Gastroesophageal sphincter (tissue), 4 donors: Measurements from ENCODE around the gene IPO13. TPM values are rescaled to one million over a fixed set of nuclear protein-coding genes. Genes with fewer than 3 reads are reported as not detected.

Source experiments
- ATAC-seq: fragments of 150-250 bp; one replicate; pipeline ENCODE4 v1.9.1; 2016; ENCODE audit warnings: mild to moderate bottlenecking, moderate library complexity
- H3K27ac ChIP-seq, 4 donors: fragments of 200-600 bp; sonication (generic) in 3 of 4; 1 replicate in 3 of 4; 2 replicates in 1 of 4; pipeline ENCODE4 v1.5.1; 2016 to 2019
- H3K27me3 ChIP-seq: fragments of 200-600 bp; sonication (generic); one replicate; pipeline ENCODE4 v1.5.1; 2019
- H3K36me3 ChIP-seq, 2 donors: fragments of 200-600 bp; sonication (generic); one replicate each; pipeline ENCODE4 v1.5.1; 2019; ENCODE audit warnings: control low read depth in 1 of 2
- H3K4me1 ChIP-seq, 3 donors: fragments of 200-600 bp; sonication (generic); 1 replicate in 2 of 3; 2 replicates in 1 of 3; pipeline ENCODE4 v1.5.1; 2016 to 2019; ENCODE audit warnings: control low read depth in 2 of 3
- H3K4me3 ChIP-seq, 2 donors: fragments of 200-600 bp; sonication (generic); one replicate each; pipeline ENCODE4 v1.5.1; 2019; ENCODE audit warnings: mild to moderate bottlenecking in 1 of 2, moderate library complexity in 1 of 2
- H3K9me3 ChIP-seq, 3 donors: fragments of 200-600 bp; sonication (generic); one replicate each; pipeline ENCODE4 v1.5.1; 2017 to 2019; ENCODE audit warnings: control low read depth in 2 of 3
- EP300 ChIP-seq: sonication (generic); formaldehyde crosslinking; IDR thresholded peaks from one replicate; pipeline ENCODE4 v1.6.1; 2017; ENCODE audit warnings: antibody characterized with exemption, mild to moderate bottlenecking
- POLR2A ChIP-seq, 2 donors: fragments of 450-650 bp; IDR thresholded peaks; one replicate each; pipeline ENCODE4 v1.6.1; 2017; ENCODE audit warnings: antibody characterized with exemption in 2 of 2, mild to moderate bottlenecking in 2 of 2, moderate library complexity in 1 of 2
- POLR2AphosphoS5 ChIP-seq: sonication (generic); formaldehyde crosslinking; IDR thresholded peaks from one replicate; pipeline ENCODE4 v1.6.1; 2017; ENCODE audit warnings: antibody characterized with exemption
- WGBS, 2 donors: methylation state at CpG; one replicate each; pipeline ENCODE4 v1.1.5; 2018; ENCODE audit warnings: low coverage in 1 of 2; 5-methylcytosine and 5-hydroxymethylcytosine counted together
- total RNA-seq, 4 donors: library from RNA; depleted of rRNA; stranded (reverse); fragments of >200 nt; gene quantifications; one replicate each; pipeline ENCODE4 v1.1.0, GENCODE V29; 2016
- TF ChIP-seq, protein P1 (sequence below), 4 experiments: fragments of 200-600 bp in 2 of 4; fragments of 450-650 bp in 2 of 4; sonication (generic) in 1 of 4; IDR thresholded peaks; one replicate each; pipeline ENCODE4 v1.5.1; 2017 to 2019; ENCODE audit warnings: antibody characterized with exemption in 4 of 4, mild to moderate bottlenecking in 2 of 4, moderate library complexity in 2 of 4

The IPO13 gene
- total RNA-seq, 4 donors from 2014 or later = 21.8 to 44.5 (median 24.2) TPM

DNA sequence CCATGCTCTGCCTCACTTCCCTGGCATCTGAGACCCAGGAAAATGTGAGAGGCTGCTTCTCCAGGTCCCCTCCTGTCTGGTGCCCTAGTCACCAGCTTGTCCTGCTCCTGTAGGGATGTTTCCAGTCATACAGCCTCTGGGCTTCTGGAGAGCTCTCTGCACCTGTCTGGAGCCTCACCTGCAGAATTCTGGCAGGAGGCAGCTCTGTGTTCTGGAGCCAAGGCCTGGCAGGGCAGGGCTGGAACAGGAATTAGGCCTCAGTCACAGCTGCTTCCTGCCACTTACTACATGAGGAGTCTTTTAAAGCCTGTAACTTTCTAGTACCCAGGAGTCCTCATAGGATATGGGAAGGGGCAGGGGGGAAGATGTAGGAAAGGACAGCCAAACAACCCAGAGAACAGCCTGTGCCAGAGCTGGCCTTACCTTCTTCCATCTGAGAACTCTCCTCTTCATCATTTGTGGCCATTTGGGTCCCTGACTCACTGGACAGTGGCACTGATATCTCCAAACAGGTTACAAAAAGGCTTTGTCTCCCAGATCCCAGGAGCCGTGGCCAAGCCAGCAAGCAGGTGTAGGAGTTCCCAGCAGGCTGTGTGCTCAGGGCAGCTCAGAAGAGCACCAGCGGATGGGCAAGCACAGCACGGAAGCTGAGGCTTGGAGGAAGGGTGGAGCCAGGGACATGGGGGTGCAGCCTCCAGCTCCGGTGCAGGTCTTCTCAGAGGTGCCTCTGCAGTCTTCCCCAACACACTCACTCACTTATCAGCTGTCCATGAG lies 44.5 kb upstream of the IPO13 start:
- TF ChIP-seq POLR2AphosphoS5 = no peak
- TF ChIP-seq POLR2A (IDR thresholded peaks at IDR 0.05) = no peak
- TF ChIP-seq EP300 = no peak
- TF ChIP-seq, protein P1, sequence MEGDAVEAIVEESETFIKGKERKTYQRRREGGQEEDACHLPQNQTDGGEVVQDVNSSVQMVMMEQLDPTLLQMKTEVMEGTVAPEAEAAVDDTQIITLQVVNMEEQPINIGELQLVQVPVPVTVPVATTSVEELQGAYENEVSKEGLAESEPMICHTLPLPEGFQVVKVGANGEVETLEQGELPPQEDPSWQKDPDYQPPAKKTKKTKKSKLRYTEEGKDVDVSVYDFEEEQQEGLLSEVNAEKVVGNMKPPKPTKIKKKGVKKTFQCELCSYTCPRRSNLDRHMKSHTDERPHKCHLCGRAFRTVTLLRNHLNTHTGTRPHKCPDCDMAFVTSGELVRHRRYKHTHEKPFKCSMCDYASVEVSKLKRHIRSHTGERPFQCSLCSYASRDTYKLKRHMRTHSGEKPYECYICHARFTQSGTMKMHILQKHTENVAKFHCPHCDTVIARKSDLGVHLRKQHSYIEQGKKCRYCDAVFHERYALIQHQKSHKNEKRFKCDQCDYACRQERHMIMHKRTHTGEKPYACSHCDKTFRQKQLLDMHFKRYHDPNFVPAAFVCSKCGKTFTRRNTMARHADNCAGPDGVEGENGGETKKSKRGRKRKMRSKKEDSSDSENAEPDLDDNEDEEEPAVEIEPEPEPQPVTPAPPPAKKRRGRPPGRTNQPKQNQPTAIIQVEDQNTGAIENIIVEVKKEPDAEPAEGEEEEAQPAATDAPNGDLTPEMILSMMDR (IDR thresholded peaks at IDR 0.05) = no peak
- Histone ChIP-seq H3K27ac (no peak overlapping the region), H3K36me3 (peaks cover 0 to 72% of the 10 kb centered on the region in 2 donors), H3K9me3 (no peaks in the 10 kb centered on the region), H3K27me3 (no peaks in the 10 kb centered on the region), H3K4me3 (no peak overlapping the region), H3K4me1 (no peaks in the 10 kb centered on the region)
- WGBS, 2 donors = 100% methylated on average over 3 of the region's 4 CpGs; no CpG with 5 or more reads in 1 of the 2 donors
- ATAC-seq = no peak

DNA sequence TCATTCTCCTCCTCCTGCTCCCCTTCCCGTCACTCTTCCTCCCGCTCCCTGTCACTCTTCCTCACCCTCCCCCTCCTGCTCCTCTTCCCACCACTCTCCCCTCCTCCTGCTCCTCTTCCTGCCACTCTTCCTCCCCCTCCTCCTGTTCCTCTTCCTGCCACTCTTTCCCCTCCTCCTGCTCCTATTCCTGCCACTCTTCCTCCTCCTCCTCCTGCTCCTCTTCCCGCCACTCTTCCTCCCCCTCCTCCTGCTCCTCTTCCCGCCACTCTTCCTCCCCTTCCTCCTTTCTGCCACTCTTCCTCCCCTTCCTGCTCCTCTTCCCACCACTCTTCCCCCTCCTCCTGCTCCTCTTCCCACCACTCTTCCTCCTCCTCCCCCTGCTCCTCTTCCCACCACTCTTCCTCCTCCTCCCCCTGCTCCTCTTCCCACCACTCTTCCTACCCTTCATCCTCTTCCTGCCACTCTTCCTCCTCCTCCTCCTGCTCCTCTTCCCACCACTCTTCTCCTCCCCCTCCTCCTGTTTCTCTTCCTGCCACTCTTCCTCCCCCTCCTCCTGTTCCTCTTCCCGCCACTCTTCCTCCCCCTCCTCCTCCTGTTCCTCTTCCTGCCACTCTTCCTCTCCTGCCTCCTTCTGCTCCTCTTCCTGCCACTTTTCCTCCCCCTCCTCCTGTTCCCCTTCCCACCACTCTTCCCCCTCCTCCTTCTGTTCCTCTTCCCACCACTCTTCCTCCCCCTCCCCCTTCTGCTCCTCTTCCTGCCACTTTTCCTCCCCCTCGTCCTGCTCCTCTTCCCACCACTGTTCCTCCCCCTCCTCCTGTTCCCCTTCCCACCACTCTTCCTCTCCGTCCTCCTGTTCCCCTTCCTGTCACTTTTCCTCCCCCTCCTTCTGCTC lies 41.8 kb upstream of the IPO13 start:
- Histone ChIP-seq H3K4me3 (no peak overlapping the region), H3K4me1 (no peaks in the 10 kb centered on the region), H3K27me3 (no peaks in the 10 kb centered on the region), H3K36me3 (peaks cover 0 to 62% of the 10 kb centered on the region in 2 donors), H3K9me3 (no peaks in the 10 kb centered on the region), H3K27ac (no peak overlapping the region)
- TF ChIP-seq POLR2A (IDR thresholded peaks at IDR 0.05) = no peak
- WGBS, 2 donors = 50 to 59% methylated on average over 3 to 7 of the region's 7 CpGs
- ATAC-seq = no peak

DNA sequence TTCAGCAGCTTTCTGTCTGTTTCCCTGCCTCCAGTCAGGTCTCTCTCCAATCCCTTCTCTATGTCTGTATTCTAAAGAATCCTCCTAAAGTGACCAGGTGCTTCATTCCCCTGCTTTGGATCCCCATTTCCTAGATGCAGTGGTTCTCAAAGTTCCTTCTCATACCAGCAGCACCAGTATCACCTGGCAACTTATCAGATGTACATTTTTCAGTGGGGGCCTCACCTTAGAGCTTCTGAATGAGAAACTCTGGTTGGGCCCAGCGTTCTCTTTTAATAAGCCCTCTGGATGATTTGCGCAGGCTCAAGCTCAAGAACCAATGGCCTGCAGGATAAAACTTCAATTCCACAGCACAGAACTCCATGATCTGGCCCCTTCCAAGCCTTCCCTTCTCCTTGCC lies 38.5 kb upstream of the IPO13 start:
- 80 to 100% methylated on average over 1 to 2 of the region's 2 CpGs for WGBS, 2 donors
- Histone ChIP-seq H3K27me3 (no peaks in the 10 kb centered on the region), H3K36me3 (peaks cover 0 to 42% of the 10 kb centered on the region in 2 donors), H3K4me1 (peaks cover 0 to 14% (median 5%) of the 10 kb centered on the region in 3 donors), H3K4me3 (no peak overlapping the region), H3K9me3 (no peaks in the 10 kb centered on the region), H3K27ac (no peak overlapping the region)
- TF ChIP-seq, protein P1 (IDR thresholded peaks at IDR 0.05) = no peak
- no peak for ATAC-seq

DNA sequence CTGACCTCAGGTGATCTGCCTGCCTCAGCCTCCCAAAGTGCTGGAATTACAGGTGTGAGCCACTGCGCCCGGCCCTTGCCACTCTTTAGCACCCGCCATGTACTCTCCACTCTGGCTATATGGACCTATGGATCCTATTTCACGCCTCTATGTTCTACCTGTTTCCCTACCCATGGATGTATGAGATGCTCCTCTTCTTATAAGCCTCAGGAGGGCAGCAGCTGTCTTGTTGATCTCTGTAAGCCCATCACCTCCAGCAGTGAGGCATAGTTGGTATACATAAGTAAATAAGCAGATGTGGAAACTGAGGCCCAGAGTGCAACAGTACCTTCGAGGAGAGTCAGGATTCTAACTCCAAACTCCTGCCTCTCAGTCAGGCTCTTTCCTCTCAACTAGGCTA lies 37.9 kb upstream of the IPO13 start:
- TF ChIP-seq POLR2A (IDR thresholded peaks at IDR 0.05) = no peak
- TF ChIP-seq EP300 = no peak
- TF ChIP-seq, protein P1 (IDR thresholded peaks at IDR 0.05) = no peak
- Histone ChIP-seq H3K4me1 (peaks cover 0 to 14% (median 6%) of the 10 kb centered on the region in 3 donors), H3K27ac (no peak overlapping the region), H3K36me3 (peaks cover 0 to 41% of the 10 kb centered on the region in 2 donors), H3K27me3 (no peaks in the 10 kb centered on the region), H3K9me3 (no peaks in the 10 kb centered on the region), H3K4me3 (no peak overlapping the region)
- 80 to 98% methylated on average over 1 to 5 of the region's 5 CpGs for WGBS, 2 donors
- no peak for ATAC-seq

DNA sequence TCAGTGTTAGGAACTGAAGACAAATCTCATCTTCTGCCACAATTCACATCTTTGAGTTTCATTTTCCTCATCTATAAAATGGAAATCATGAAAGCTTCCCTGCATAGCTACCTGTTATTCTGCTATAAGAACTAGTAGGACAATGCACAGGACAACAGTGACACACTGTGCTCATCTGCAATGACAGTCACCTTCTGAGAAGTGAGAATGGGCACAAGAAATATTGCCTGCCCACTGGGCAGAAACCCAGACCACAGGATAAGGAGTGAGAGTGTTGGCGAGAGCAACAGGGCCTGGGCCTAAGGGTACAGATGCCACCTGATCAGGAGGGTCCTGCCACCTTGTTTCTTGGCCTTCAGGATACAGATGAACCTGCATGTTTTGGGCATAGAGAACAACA lies 36.4 kb upstream of the IPO13 start:
- Histone ChIP-seq H3K4me3 (no peak overlapping the region), H3K27ac (no peak overlapping the region), H3K9me3 (no peaks in the 10 kb centered on the region), H3K4me1 (peaks cover 0 to 14% (median 6%) of the 10 kb centered on the region in 3 donors), H3K27me3 (no peaks in the 10 kb centered on the region), H3K36me3 (peaks cover 0 to 41% of the 10 kb centered on the region in 2 donors)
- TF ChIP-seq, protein P1 (IDR thresholded peaks at IDR 0.05) = no peak
- no peak for TF ChIP-seq POLR2A (IDR thresholded peaks at IDR 0.05)
- TF ChIP-seq POLR2AphosphoS5 = no peak
- no peak for TF ChIP-seq EP300
- ATAC-seq = no peak
- WGBS, 2 donors = 83 to 88% methylated on average over 1 of the region's 1 CpG
